T47D (cell line): Measurements from ENCODE around the gene ZEB1.

Experiments
- DNase-seq, 2 experiments: peaks; one replicate each; pipeline versions ENCODE4 v3.0.0 to v3.0.0-alpha.2; 2011 to 2012; ENCODE audit warnings: low read depth in 1 of 2, low spot score in 1 of 2
- JUND ChIP-seq: IDR thresholded peaks from 2 replicates; pipeline ENCODE4 v1.6.1; 2012; ENCODE audit warnings: low read depth
- in situ Hi-C: cut with HindIII; loops from 2 replicates; pipeline ENCODE4 v1.10.0; 2016; ENCODE audit warnings: low sequenced_read_pairs, low pct_unique_long_range_greater_than_20kb

ZEB1 gene

GRCh38 chr10:31476088-31476487 lies 157.1 kb downstream of the ZEB1 start:
- in situ Hi-C loops: no loop called here
- TF ChIP-seq JUND: no peak
- DNase-seq: no peak

- no peak for DNase-seq
- TF ChIP-seq JUND: no peak
- in situ Hi-C loops: no loop called here
Measured at GRCh38 chr10:31477584-31477983, 158.6 kb downstream of the ZEB1 start.

- no peak for DNase-seq
- in situ Hi-C loops: no loop called here
- no peak for TF ChIP-seq JUND
Measured at GRCh38 chr10:31479752-31480151, 160.7 kb downstream of the ZEB1 start.

- in situ Hi-C loops: no loop called here
- no peak for DNase-seq
- TF ChIP-seq JUND: no peak
Measured at GRCh38 chr10:31483546-31483945, 164.5 kb downstream of the ZEB1 start.

- no peak for DNase-seq
- no peak for TF ChIP-seq JUND
- in situ Hi-C loops: no loop called here
Measured at GRCh38 chr10:31484431-31485135, 165.6 kb downstream of the ZEB1 start.

- in situ Hi-C loops: no loop called here
- DNase-seq: peak in 1 of 2 experiments; percentile 57
- no peak for TF ChIP-seq JUND
Measured at GRCh38 chr10:31490858-31491504, 172.0 kb downstream of the ZEB1 start.

- in situ Hi-C loops: no loop called here
- TF ChIP-seq JUND: no peak
Measured at GRCh38 chr10:31507427-31507826, 188.4 kb downstream of the ZEB1 start.

GRCh38 chr10:31508234-31508633 lies 189.2 kb downstream of the ZEB1 start:
- in situ Hi-C loops: no loop called here
- DNase-seq: no peak
- TF ChIP-seq JUND: no peak

More at GRCh38 chr10:31507427-31507826, 188.4 kb downstream of the ZEB1 start:
- DNase-seq: no peak

GRCh38 chr10:31508882-31509281 lies 189.9 kb downstream of the ZEB1 start:
- in situ Hi-C loops: no loop called here
- no peak for DNase-seq
- TF ChIP-seq JUND: no peak

GRCh38 chr10:31509989-31510388 lies 191.0 kb downstream of the ZEB1 start:
- TF ChIP-seq JUND: no peak
- in situ Hi-C loops: no loop called here
- no peak for DNase-seq

GRCh38 chr10:31515116-31515515 lies 196.1 kb downstream of the ZEB1 start:
- no peak for DNase-seq
- no peak for TF ChIP-seq JUND
- in situ Hi-C loops: no loop called here

- TF ChIP-seq JUND: no peak
- no peak for DNase-seq
- in situ Hi-C loops: no loop called here
Measured at GRCh38 chr10:31515819-31516402, 196.9 kb downstream of the ZEB1 start.
